ENCODE measurements around the gene TMEM108. TPM values are rescaled to one million over a fixed set of nuclear protein-coding genes. Genes with fewer than 3 reads are reported as not detected.
"Not testable (repeated sequence)": the region's sequence is repeated elsewhere in the genome, so short reads cannot be mapped to it uniquely, and the experiment has no call there.

The TMEM108 gene
- 1 to 10 TPM in 1 of 2 donors, not detected in 1; 1.6 TPM for total RNA-seq

GRCh38 chr3:133038089-133038730, at the start of gene TMEM108:
Gene TMEM108, plus strand, starts transcription at chr3:133038391.
- DNase-seq: peak; percentile 73 to 84 (median 75)
- intact Hi-C loops (cut with DNase I): no loop called here
- H3K27ac ChIP-seq: no peak within 1 kb of the TSS
- H3K36me3 ChIP-seq (replicated peaks in 1 of 2; ENCODE audit: insufficient read depth in 1 of 2, low read depth in 2 of 2): no peaks in the 10 kb centered on the region
- H3K4me3 ChIP-seq: peak within 1 kb of the TSS; percentile 13 to 53
- no peaks in the 10 kb centered on the region for H3K9me3 ChIP-seq
- ATAC-seq: peak; percentile 77
- no peaks in the 10 kb centered on the region for H3K27me3 ChIP-seq
- WGBS, 2 donors: 0 to 2% methylated on average over 5 to 52 of the region's 57 CpGs
- TF ChIP-seq CTCF (IDR thresholded peaks at IDR 0.05) (no peak), POLR2A (IDR thresholded peaks at IDR 0.05) (no peak)
- H3K4me1 ChIP-seq: peaks cover 18% of the 10 kb centered on the region

- intact Hi-C loops (cut with DNase I): no loop called here
- Histone ChIP-seq H3K27ac (no peak overlapping the region), H3K4me3 (no peak overlapping the region), H3K9me3 (no peaks in the 10 kb centered on the region), H3K27me3 (no peaks in the 10 kb centered on the region), H3K36me3 (replicated peaks in 1 of 2; ENCODE audit: insufficient read depth in 1 of 2, low read depth in 2 of 2) (no peaks in the 10 kb centered on the region), H3K4me1 (no peaks in the 10 kb centered on the region)
- 77 to 85% methylated on average over 1 of the region's 1 CpG for whole genome bisulfite sequencing, 2 donors
- ATAC-seq (no peak), DNase-seq (no peak)
- TF ChIP-seq POLR2A (IDR thresholded peaks at IDR 0.05) (no peak), CTCF (IDR thresholded peaks at IDR 0.05) (no peak)
Observed at GRCh38 chr3:132995971-132996370, 42.2 kb upstream of the TMEM108 start.

- intact Hi-C loops (cut with DNase I): no loop called here
- Histone ChIP-seq H3K4me1 (no peaks in the 10 kb centered on the region), H3K27me3 (no peaks in the 10 kb centered on the region), H3K36me3 (replicated peaks in 1 of 2; ENCODE audit: insufficient read depth in 1 of 2, low read depth in 2 of 2) (no peaks in the 10 kb centered on the region), H3K27ac (no peak overlapping the region), H3K9me3 (no peaks in the 10 kb centered on the region), H3K4me3 (no peak overlapping the region)
- 86 to 91% methylated on average over 2 of the region's 2 CpGs for WGBS, 2 donors
- ATAC-seq (no peak), DNase-seq (no peak)
- no peak for TF ChIP-seq POLR2A (IDR thresholded peaks at IDR 0.05)
- no peak for TF ChIP-seq CTCF (IDR thresholded peaks at IDR 0.05)
Observed at GRCh38 chr3:132997404-132998185, 40.6 kb upstream of the TMEM108 start.

GRCh38 chr3:133005032-133005431, 33.2 kb upstream of the TMEM108 start:
- DNase-seq; ATAC-seq; H3K36me3 ChIP-seq (replicated peaks in 1 of 2; ENCODE audit: insufficient read depth in 1 of 2, low read depth in 2 of 2); H3K27ac ChIP-seq; H3K4me1 ChIP-seq; H3K4me3 ChIP-seq; intact Hi-C loops (cut with DNase I); H3K27me3 ChIP-seq; H3K9me3 ChIP-seq: not testable (repeated sequence)
- WGBS, 2 donors: 71 to 77% methylated on average over 6 to 8 of the region's 9 CpGs

GRCh38 chr3:133007601-133008000, 30.6 kb upstream of the TMEM108 start:
- ATAC-seq (no peak), DNase-seq (no peak)
- Histone ChIP-seq H3K27me3 (no peaks in the 10 kb centered on the region), H3K36me3 (replicated peaks in 1 of 2; ENCODE audit: insufficient read depth in 1 of 2, low read depth in 2 of 2) (no peaks in the 10 kb centered on the region), H3K27ac (no peak overlapping the region), H3K4me1 (no peaks in the 10 kb centered on the region), H3K9me3 (no peaks in the 10 kb centered on the region), H3K4me3 (no peak overlapping the region)
- WGBS, 2 donors: 58 to 73% methylated on average over 2 of the region's 2 CpGs
- intact Hi-C loops (cut with DNase I): no loop called here
- TF ChIP-seq POLR2A (IDR thresholded peaks at IDR 0.05) (no peak), CTCF (IDR thresholded peaks at IDR 0.05) (no peak)

All from body of pancreas (tissue), 4 donors.